ENCODE data around the gene PPP2R1B. TPM values are rescaled to one million over a fixed set of nuclear protein-coding genes. Genes with fewer than 3 reads are reported as not detected.

The PPP2R1B gene
- total and polyA plus RNA-seq, 2 donors (not counting 3 experiments of a cell fraction or from before 2014, with no cell fraction given), result 18.0 to 50.8 TPM

DNA sequence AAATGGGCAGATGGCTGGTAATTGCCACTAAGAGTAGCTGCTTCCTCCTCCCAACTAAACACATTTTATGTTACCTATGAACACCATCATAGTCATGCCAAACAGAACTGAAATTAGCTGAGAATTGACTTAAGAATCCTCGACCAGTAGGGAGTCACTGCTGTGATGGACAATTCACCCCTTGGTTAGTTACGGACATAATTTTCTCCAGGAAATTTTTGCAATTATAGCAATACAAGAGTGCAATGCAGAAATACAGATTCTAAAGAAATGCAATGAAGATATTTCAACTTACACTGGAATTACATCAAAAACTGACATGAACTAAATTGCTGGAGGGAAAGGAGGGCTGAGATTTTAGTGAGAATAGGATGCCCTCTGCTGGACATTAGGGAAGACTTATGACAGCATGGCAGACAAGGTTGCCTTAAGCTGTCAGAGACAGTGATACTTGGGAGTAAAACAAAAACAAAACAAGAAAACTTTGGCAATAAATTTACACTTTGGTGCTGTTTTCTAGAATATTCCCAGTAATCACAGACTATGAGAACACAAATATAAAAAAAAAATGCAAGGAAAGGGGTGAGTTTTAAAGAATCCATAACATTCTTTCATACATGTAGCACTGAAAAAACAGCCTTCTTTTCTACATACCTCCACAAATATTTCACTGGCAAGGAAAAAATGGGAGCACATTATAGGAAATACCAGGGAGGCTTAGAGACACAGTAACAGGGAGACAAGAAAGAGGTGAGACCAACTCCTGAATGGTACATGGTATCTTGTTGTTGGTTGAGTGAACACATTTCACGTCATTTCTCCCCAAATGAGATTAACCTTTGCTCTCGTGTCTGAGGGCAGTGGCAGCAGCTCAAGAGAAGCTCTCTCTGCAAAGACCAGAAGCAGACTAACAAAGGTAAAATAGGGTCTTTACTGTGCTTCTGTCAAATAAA, 11.2 kb upstream of the PPP2R1B start:
- no TSS peak for BruUV-seq (replicated peaks)
- peak; percentile 94 for FAIRE-seq

More for the DNA sequence above, 11.2 kb upstream of the PPP2R1B start:
- H3K27me3 ChIP-seq (ENCODE audit: control insufficient read depth in 2 of 2, insufficient read depth in 2 of 2, low read length in 2 of 2), result no peaks in the 10 kb centered on the region
- ChIA-PET CTCF (interaction anchor here (0.5 to 4.2 kb wide), 73 partner anchors 9 to 217 kb away, joined by 3 to 82 read pairs (median 5); partner anchors contain the start of genes PPP2R1B and SIK2), POLR2A (no interaction called here)
- H3K9me3 ChIP-seq (replicated peaks; ENCODE audit: control insufficient read depth, insufficient read depth, low read length), result no peaks in the 10 kb centered on the region
- H3K9ac ChIP-seq (replicated peaks; ENCODE audit: extremely low read depth, insufficient read depth, low read length), result no peak overlapping the region
- peak; percentile 75 for DNase-seq (ENCODE audit: low read depth, low spot score)
- H3K4me2 ChIP-seq (ENCODE audit: insufficient read depth, low read length), result no peak overlapping the region
- TF ChIP-seq MYC (IDR thresholded peaks at IDR 0.05; ENCODE audit: low read depth, low read length) (no peak), EZH2 (IDR thresholded peaks at IDR 0.05; ENCODE audit: borderline replicate concordance, low read depth, low read length, severe bottlenecking) (no peak), POLR2AphosphoS5 (IDR thresholded peaks at IDR 0.05; ENCODE audit: insufficient read depth, low read depth, low read length) (no peak), GATA2 (IDR thresholded peaks at IDR 0.05; ENCODE audit: insufficient read depth, insufficient read length, low read depth, low read length) (no peak), POLR2A (IDR thresholded peaks at IDR 0.05; ENCODE audit: low read depth, low read length) (no peak)
- TF ChIP-seq, protein P1, sequence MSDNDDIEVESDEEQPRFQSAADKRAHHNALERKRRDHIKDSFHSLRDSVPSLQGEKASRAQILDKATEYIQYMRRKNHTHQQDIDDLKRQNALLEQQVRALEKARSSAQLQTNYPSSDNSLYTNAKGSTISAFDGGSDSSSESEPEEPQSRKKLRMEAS (IDR thresholded peaks at IDR 0.05; ENCODE audit: insufficient read depth, insufficient read length), result no peak
- TF ChIP-seq, protein P2, sequence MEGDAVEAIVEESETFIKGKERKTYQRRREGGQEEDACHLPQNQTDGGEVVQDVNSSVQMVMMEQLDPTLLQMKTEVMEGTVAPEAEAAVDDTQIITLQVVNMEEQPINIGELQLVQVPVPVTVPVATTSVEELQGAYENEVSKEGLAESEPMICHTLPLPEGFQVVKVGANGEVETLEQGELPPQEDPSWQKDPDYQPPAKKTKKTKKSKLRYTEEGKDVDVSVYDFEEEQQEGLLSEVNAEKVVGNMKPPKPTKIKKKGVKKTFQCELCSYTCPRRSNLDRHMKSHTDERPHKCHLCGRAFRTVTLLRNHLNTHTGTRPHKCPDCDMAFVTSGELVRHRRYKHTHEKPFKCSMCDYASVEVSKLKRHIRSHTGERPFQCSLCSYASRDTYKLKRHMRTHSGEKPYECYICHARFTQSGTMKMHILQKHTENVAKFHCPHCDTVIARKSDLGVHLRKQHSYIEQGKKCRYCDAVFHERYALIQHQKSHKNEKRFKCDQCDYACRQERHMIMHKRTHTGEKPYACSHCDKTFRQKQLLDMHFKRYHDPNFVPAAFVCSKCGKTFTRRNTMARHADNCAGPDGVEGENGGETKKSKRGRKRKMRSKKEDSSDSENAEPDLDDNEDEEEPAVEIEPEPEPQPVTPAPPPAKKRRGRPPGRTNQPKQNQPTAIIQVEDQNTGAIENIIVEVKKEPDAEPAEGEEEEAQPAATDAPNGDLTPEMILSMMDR (IDR thresholded peaks at IDR 0.05; ENCODE audit: extremely low read depth in 1 of 2, insufficient read depth in 1 of 2, low read depth in 1 of 2, low read length in 2 of 2), result peak; percentile 62 to 63
- H2AFZ ChIP-seq (ENCODE audit: low read depth, low read length), result no peak overlapping the region
- H3K36me3 ChIP-seq (ENCODE audit: control insufficient read depth in 2 of 2, extremely low read depth in 1 of 2, insufficient read depth in 2 of 2, low read length in 2 of 2), result no peaks in the 10 kb centered on the region
- intact Hi-C loops (cut with micrococcal nuclease) (loop anchor here (1.0 to 2.0 kb wide), 6 partner anchors 64 to 323 kb away; partner anchors contain the start of gene SIK2), dilution Hi-C loops (cut with MboI; ENCODE audit: extremely low pct_ligation_motif_present, low sequenced_read_pairs) (no loop called here)
- H3K4me1 ChIP-seq (ENCODE audit: control insufficient read depth, extremely low read depth, insufficient read depth, low read length), result no peaks in the 10 kb centered on the region
- H3K79me2 ChIP-seq (ENCODE audit: control insufficient read depth, insufficient read depth, low read length), result no peaks in the 10 kb centered on the region
- H3K9me1 ChIP-seq (replicated peaks; ENCODE audit: control insufficient read depth, extremely low read depth, insufficient read depth, low read length), result no peaks in the 10 kb centered on the region
- H3K4me3 ChIP-seq (replicated peaks in 1 of 3; ENCODE audit: insufficient read depth in 1 of 3, low read depth in 1 of 3, low read length in 3 of 3), result no peak overlapping the region
- no peaks in the 10 kb centered on the region for H4K20me1 ChIP-seq (replicated peaks; ENCODE audit: control insufficient read depth, extremely low read depth, insufficient read depth, low read length)
- no peak overlapping the region for H3K27ac ChIP-seq (ENCODE audit: insufficient read depth, low read depth, low read length)
